MM.1S (cell line): Measurements from ENCODE around the gene EDA2R.

Source experiments
- EZH2 ChIP-seq: fragments of 300-600 bp; sonication (generic); optimal IDR thresholded peaks from 2 replicates; pipeline ENCODE3; 2017; ENCODE audit warnings: low read depth, mild to moderate bottlenecking, antibody characterized with exemption, low read length, mixed read lengths
- EZH2phosphoT487 ChIP-seq: fragments of 300-600 bp; sonication (generic); IDR thresholded peaks from 2 replicates; pipeline ENCODE4 v1.6.1; 2018; ENCODE audit warnings: antibody characterized with exemption, low read length
- TF ChIP-seq, protein P1 (sequence below): fragments of 300-600 bp; sonication (generic); IDR thresholded peaks from 2 replicates; pipeline ENCODE4 v1.5.1; 2016; ENCODE audit warnings: antibody characterized with exemption, low read length, mixed read lengths

- TF ChIP-seq, protein P1, sequence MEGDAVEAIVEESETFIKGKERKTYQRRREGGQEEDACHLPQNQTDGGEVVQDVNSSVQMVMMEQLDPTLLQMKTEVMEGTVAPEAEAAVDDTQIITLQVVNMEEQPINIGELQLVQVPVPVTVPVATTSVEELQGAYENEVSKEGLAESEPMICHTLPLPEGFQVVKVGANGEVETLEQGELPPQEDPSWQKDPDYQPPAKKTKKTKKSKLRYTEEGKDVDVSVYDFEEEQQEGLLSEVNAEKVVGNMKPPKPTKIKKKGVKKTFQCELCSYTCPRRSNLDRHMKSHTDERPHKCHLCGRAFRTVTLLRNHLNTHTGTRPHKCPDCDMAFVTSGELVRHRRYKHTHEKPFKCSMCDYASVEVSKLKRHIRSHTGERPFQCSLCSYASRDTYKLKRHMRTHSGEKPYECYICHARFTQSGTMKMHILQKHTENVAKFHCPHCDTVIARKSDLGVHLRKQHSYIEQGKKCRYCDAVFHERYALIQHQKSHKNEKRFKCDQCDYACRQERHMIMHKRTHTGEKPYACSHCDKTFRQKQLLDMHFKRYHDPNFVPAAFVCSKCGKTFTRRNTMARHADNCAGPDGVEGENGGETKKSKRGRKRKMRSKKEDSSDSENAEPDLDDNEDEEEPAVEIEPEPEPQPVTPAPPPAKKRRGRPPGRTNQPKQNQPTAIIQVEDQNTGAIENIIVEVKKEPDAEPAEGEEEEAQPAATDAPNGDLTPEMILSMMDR: no peak
- no peak for TF ChIP-seq EZH2
- TF ChIP-seq EZH2phosphoT487: no peak
These were observed 4.6 kb downstream of the EDA2R start for GRCh38 chrX:66634272-66634671.
